ENCODE measurements around the gene ACADL.

Gene ACADL

GRCh38 chr2:210207929-210208328 is 17.3 kb downstream of the ACADL start:
- DNase-seq (ENCODE audit: extremely low read depth, low read depth): no peak
- TF ChIP-seq, protein P1, sequence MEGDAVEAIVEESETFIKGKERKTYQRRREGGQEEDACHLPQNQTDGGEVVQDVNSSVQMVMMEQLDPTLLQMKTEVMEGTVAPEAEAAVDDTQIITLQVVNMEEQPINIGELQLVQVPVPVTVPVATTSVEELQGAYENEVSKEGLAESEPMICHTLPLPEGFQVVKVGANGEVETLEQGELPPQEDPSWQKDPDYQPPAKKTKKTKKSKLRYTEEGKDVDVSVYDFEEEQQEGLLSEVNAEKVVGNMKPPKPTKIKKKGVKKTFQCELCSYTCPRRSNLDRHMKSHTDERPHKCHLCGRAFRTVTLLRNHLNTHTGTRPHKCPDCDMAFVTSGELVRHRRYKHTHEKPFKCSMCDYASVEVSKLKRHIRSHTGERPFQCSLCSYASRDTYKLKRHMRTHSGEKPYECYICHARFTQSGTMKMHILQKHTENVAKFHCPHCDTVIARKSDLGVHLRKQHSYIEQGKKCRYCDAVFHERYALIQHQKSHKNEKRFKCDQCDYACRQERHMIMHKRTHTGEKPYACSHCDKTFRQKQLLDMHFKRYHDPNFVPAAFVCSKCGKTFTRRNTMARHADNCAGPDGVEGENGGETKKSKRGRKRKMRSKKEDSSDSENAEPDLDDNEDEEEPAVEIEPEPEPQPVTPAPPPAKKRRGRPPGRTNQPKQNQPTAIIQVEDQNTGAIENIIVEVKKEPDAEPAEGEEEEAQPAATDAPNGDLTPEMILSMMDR (IDR thresholded peaks at IDR 0.05; ENCODE audit: low read depth, low read length, missing control alignments): no peak
- H3K4me3 ChIP-seq (replicated peaks; ENCODE audit: low read depth, low read length): no peak overlapping the region

DNA sequence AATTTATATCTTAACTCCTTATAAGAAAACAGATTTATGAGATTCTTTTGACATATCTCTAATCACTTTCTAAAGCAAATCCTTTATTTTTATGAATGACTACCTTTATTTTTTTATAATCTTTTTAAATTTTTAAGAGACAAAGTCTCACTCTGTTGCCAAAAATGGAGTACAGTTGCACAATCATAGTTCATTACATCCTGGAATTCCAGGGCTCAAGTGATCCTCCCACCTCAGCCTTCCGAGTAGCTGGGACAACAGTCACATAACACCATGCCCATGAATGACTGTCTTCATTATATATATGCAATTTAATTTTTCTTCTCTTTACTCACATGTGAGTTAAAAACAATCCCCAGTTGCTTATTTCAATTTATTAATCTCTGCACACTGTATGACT is 21.7 kb downstream of the ACADL start:
- no peak overlapping the region for H3K4me3 ChIP-seq (replicated peaks; ENCODE audit: low read depth, low read length)
- TF ChIP-seq, protein P1 (IDR thresholded peaks at IDR 0.05; ENCODE audit: low read depth, low read length, missing control alignments): no peak
- no peak for DNase-seq (ENCODE audit: extremely low read depth, low read depth)

DNA sequence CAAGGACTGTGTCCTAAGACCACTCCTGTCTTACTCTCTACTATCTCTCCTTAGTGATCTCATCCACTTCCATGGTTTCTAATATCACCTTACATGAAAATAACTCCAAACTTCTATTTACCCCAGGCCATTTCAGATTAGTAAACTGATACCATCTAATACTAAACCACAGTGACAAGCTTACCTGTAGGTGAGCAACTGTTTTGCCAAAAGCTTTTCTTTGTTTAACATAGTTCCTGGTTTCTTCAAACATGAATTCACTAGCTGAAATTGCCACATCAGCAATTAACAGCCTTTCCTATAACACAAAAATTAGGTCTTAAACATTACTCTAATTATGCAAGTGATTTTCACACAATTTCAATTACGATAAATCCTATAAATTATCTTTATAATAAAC is 22.1 kb downstream of the ACADL start:
- no peak for DNase-seq (ENCODE audit: extremely low read depth, low read depth)
- TF ChIP-seq, protein P1 (IDR thresholded peaks at IDR 0.05; ENCODE audit: low read depth, low read length, missing control alignments): no peak
- no peak overlapping the region for H3K4me3 ChIP-seq (replicated peaks; ENCODE audit: low read depth, low read length)

GRCh38 chr2:210199854-210200253 is 25.4 kb downstream of the ACADL start:
- no peak overlapping the region for H3K4me3 ChIP-seq (replicated peaks; ENCODE audit: low read depth, low read length)
- TF ChIP-seq, protein P1 (IDR thresholded peaks at IDR 0.05; ENCODE audit: low read depth, low read length, missing control alignments): no peak
- DNase-seq (ENCODE audit: extremely low read depth, low read depth): no peak

DNA sequence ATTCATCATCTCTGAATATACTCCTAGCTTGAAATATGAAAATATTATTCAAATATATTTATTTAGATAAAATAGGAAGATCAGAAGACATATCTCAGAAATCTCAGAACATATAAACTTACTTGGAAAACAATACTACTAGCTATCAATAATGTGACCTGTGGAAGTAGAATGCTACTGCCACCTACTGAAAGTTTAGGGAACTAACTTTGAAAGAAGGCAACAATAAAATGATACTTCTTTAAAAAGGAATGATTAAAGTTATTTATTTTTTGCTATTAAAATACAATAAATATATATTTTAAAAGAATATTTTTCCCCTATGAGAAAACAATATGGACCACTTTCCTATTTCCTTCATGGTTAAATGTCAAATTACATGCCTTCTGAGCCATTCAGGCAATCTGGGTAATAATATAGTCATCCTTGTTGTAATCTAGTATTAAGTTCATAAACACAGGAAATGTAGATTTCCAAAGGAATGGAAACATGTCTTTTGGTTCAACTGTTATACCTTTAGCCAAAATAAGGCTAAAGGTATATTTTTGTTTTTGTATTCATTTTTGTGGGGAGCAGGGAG is 26.0 kb downstream of the ACADL start:
- DNase-seq (ENCODE audit: extremely low read depth, low read depth): no peak
- no peak overlapping the region for H3K4me3 ChIP-seq (replicated peaks; ENCODE audit: low read depth, low read length)
- TF ChIP-seq, protein P1 (IDR thresholded peaks at IDR 0.05; ENCODE audit: low read depth, low read length, missing control alignments): peak; percentile 50

- DNase-seq (ENCODE audit: extremely low read depth, low read depth): no peak
- TF ChIP-seq, protein P1 (IDR thresholded peaks at IDR 0.05; ENCODE audit: low read depth, low read length, missing control alignments): no peak
- H3K4me3 ChIP-seq (replicated peaks; ENCODE audit: low read depth, low read length): no peak overlapping the region
Observed at GRCh38 chr2:210198326-210198725, 26.9 kb downstream of the ACADL start.

- no peak overlapping the region for H3K4me3 ChIP-seq (replicated peaks; ENCODE audit: low read depth, low read length)
- TF ChIP-seq, protein P1 (IDR thresholded peaks at IDR 0.05; ENCODE audit: low read depth, low read length, missing control alignments): no peak
- DNase-seq (ENCODE audit: extremely low read depth, low read depth): no peak
Observed at GRCh38 chr2:210197720-210198119, 27.5 kb downstream of the ACADL start.
